ENCODE measurements around the gene GRK2.

DNA sequence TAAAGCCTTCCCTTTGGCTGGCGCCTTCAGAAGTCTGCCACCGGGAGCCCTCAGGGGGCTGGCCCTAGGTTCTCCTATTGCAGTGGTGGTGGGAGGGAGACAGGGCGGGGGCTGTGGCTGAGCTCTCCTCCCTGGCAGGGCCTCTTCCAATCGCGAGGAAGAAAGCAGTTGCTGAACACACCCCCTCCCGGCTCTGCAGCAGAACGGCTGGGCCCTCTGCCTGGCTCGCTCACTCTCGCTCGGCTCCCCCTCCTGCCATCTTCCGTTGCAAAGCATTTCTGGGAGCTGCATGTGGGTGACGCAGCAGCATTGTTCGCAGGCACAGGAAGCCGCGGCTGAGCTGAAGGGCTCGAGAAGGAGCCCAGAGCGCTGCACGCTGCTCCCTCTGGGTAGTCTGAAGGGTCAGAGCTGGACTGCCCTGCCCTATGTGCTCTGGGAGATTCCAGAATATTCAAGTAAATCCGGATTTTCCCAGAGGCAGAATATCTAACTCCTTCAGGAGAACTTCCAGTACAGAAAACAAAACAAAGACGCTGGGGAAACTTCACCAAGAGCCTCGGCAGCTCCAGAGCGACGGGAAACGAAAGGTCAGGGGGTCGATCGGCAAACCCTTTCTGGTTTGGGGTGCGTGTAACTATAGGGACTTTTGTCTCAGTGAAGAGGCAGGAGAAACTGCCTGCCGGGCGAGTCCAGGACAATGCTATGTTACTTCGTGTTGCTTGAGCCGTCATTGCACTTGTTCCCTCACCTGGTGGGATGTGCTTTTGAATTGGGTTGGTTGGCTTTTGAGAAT is 26.3 kb upstream of the GRK2 start:
- TF ChIP-seq CTCF (IDR thresholded peaks at IDR 0.05) (peak in 2 of 4 experiments; percentile 14 to 16), POLR2A (IDR thresholded peaks at IDR 0.05) (peak; percentile 87 to 92), EP300 (IDR thresholded peaks at IDR 0.05) (no peak), POLR2AphosphoS5 (IDR thresholded peaks at IDR 0.05) (peak; percentile 99)
